Heart right ventricle (tissue), 16 donors: ENCODE results near the gene SP2. TPM values are rescaled to one million over a fixed set of nuclear protein-coding genes. Genes with fewer than 3 reads are reported as not detected.

ENCODE experiments used
- ATAC-seq, 8 donors: fragments of 200-7000 bp; cut with Tn5 transposase; one replicate each; pipeline ENCODE4 v1.9.1; 2020; ENCODE audit warnings: mild to moderate bottlenecking in 8 of 8, moderate library complexity in 8 of 8, moderate number of reproducible peaks in 1 of 8
- DNase-seq, 2 donors: peaks; one replicate each; pipeline ENCODE4 v3.0.0-alpha.2; 2020
- H3K27ac ChIP-seq, 10 donors: fragments of 200-600 bp; sonication (generic) in 2 of 10; one replicate each; pipeline versions ENCODE4 v1.5.0 to v1.8.0; 2020 to 2022; ENCODE audit warnings: mild to moderate bottlenecking in 3 of 10
- H3K27me3 ChIP-seq, 7 donors: fragments of 200-600 bp; one replicate each; pipeline ENCODE4 v1.8.0; 2021 to 2022; ENCODE audit warnings: mild to moderate bottlenecking in 2 of 7
- H3K36me3 ChIP-seq, 9 donors: fragments of 200-600 bp; sonication (generic) in 1 of 9; one replicate each; pipeline versions ENCODE4 v1.5.0 to v1.8.0; 2020 to 2022; ENCODE audit warnings: mild to moderate bottlenecking in 2 of 9
- H3K4me1 ChIP-seq, 9 donors: fragments of 200-600 bp; sonication (generic) in 1 of 9; one replicate each; pipeline versions ENCODE4 v1.5.0 to v1.8.0; 2020 to 2022; ENCODE audit warnings: mild to moderate bottlenecking in 4 of 9
- H3K4me3 ChIP-seq, 10 donors: fragments of 200-600 bp; sonication (generic) in 2 of 10; one replicate each; pipeline versions ENCODE4 v1.5.0 to v1.8.0; 2020 to 2022; ENCODE audit warnings: mild to moderate bottlenecking in 7 of 10, moderate library complexity in 2 of 10
- H3K9me3 ChIP-seq, 11 donors: fragments of 200-600 bp in 10 of 11; sonication (generic) in 2 of 11; one replicate each; pipeline versions ENCODE4 v1.5.0 to v1.8.0; 2013 to 2022; ENCODE audit warnings: mild to moderate bottlenecking in 2 of 11, control low read depth in 1 of 11, moderate library complexity in 1 of 11
- WGBS, 2 donors: extraction: QIAGEN DNeasy Blood & Tissue Kit; methylation state at CpG; one replicate each; pipeline ENCODE4 v1.1.7; 2013; ENCODE audit warnings: inconsistent platforms in 1 of 2; 5-methylcytosine and 5-hydroxymethylcytosine counted together
- intact Hi-C, 10 donors: fragments of 100-400 bp; cut with DNase I; formaldehyde crosslinking; loops; one replicate each; pipeline versions ENCODE4 v1.11.1 to v1.14.2; 2022
- polyA plus RNA-seq, 2 donors: library from polyadenylated mRNA; stranded (reverse); fragments of 200-250 nt; gene quantifications; one replicate each; pipeline ENCODE4 v1.2.3, GENCODE V29; 2013
- total RNA-seq, 10 donors: library from RNA; stranded (reverse); fragmentation: NEBNext Ultra II Directional in 3 of 10; extraction: Animal tissue kit (Norgen Biotek cat#: 25700) in 3 of 10; gene quantifications; one replicate each; pipeline versions ENCODE4 v1.2.1 to v1.2.4, GENCODE V29; 2021 to 2023
- TF ChIP-seq, protein P1 (sequence below), 9 donors: fragments of 200-600 bp; sonication (generic) in 2 of 9; IDR thresholded peaks; one replicate each; pipeline versions ENCODE4 v1.5.0 to v1.8.0; 2021 to 2022; ENCODE audit warnings: antibody characterized with exemption in 9 of 9, mild to moderate bottlenecking in 5 of 9, moderate library complexity in 1 of 9
- donor health status: Arrhythmogenic right ventricular cardiomyopathy.
- donor health status: ischemic (EF 13 %, LVEDD 7.1; RV severe dilation, severe dysfunction).
- donor health status: healthy with polysubstance abuse.
- donor health status: DM: no; HTN: yes; CAD: no.
- donor health status: DM: no; HTN: no; CAD: no.
- donor health status: ischemic (EF 25% LVEDD 6.9; RV normal size, moderate dysfunction).
- donor health status: ischemic (EF 25% LVEDD 5.7; RV mildly dilated, moderate dysfunction).
- donor health status: healthy.
- donor health status: DM: yes; HTN: yes; CAD: no.
- donor health status: Ischemic cardiomyopathy.
- donor health status: ischemic (EF 35%, LVEDD 5.7; RV mildly dilated, moderate dysfunction).
- donor health status: nonischemic (EF 11% LVEDD 7.7; RV severe dilation, severe dysfunction).
- donor health status: DM: yes; HTN: yes; CAD: no.
- donor health status: PGD.
- donor health status: ischemic (EF 29% LVEDD 5.4; RV normal size, mild dysfunction).
- donor health status: nonischemic (EF 23%, LVEDD 6.1; RV moderate dilation, normal function).

The SP2 gene
- total and polyA plus RNA-seq, 12 donors = 4.3 to 18.3 (median 15.8) TPM

- intact Hi-C loops = loop anchor here in 9 of 10 donors (1.0 to 2.0 kb wide), 4 partner anchors 32 to 40 kb away; no protein-coding TSS in a partner anchor
- Histone ChIP-seq H3K4me3 (no peak overlapping the region), H3K27ac (no peak overlapping the region), H3K4me1 (peaks cover 0 to 28% (median 2%) of the 10 kb centered on the region in 9 donors), H3K36me3 (peaks cover 0 to 100% (median 65%) of the 10 kb centered on the region in 9 donors), H3K9me3 (no peaks in the 10 kb centered on the region), H3K27me3 (no peaks in the 10 kb centered on the region)
- ATAC-seq (peak in 7 of 8 donors; percentile 58 to 77 (median 72)), DNase-seq (peak; percentile 42)
- WGBS, 2 donors = 15 to 27% methylated on average over 7 of the region's 7 CpGs
- TF ChIP-seq, protein P1, sequence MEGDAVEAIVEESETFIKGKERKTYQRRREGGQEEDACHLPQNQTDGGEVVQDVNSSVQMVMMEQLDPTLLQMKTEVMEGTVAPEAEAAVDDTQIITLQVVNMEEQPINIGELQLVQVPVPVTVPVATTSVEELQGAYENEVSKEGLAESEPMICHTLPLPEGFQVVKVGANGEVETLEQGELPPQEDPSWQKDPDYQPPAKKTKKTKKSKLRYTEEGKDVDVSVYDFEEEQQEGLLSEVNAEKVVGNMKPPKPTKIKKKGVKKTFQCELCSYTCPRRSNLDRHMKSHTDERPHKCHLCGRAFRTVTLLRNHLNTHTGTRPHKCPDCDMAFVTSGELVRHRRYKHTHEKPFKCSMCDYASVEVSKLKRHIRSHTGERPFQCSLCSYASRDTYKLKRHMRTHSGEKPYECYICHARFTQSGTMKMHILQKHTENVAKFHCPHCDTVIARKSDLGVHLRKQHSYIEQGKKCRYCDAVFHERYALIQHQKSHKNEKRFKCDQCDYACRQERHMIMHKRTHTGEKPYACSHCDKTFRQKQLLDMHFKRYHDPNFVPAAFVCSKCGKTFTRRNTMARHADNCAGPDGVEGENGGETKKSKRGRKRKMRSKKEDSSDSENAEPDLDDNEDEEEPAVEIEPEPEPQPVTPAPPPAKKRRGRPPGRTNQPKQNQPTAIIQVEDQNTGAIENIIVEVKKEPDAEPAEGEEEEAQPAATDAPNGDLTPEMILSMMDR (IDR thresholded peaks at IDR 0.05) = peak; percentile 54 to 79 (median 75)
Measured at GRCh38 chr17:47978324-47978723, 82.3 kb downstream of the SP2 start.

Other genes starting within 250 kb of the SP2 start
- gene KPNB1, start 246.3 kb upstream of the SP2 start, total RNA-seq = 100 to 1,000 TPM; 167 to 236 (median 190) TPM
- gene KPNB1, start 246.3 kb upstream of the SP2 start, polyA plus RNA-seq = 10 to 100 TPM; 30.6 to 66.4 TPM
- 10 to 100 TPM in 9 of 10 donors, 1 to 10 TPM in 1; 8.4 to 19.9 (median 12.6) TPM for gene TBKBP1, start 202.1 kb upstream of the SP2 start, total RNA-seq
- 10 to 100 TPM in 1 of 2 donors, 1 to 10 TPM in 1; 9.9 to 27.9 TPM for gene TBKBP1, start 202.1 kb upstream of the SP2 start, polyA plus RNA-seq
- gene TBX21, start 163.0 kb upstream of the SP2 start, total RNA-seq = 1 to 10 TPM in 1 of 10 donors, under 1 TPM in 5, not detected in 4; 0.11 to 2.0 (median 0.29) TPM
- gene TBX21, start 163.0 kb upstream of the SP2 start, polyA plus RNA-seq = under 1 TPM; 0.07 to 0.15 TPM
- gene OSBPL7, start 74.4 kb upstream of the SP2 start, total RNA-seq = 1 to 10 TPM; 2.8 to 8.7 (median 5.1) TPM
- 1 to 10 TPM; 3.1 to 9.6 TPM for gene OSBPL7, start 74.4 kb upstream of the SP2 start, polyA plus RNA-seq
- gene MRPL10, start 64.7 kb upstream of the SP2 start, total RNA-seq = 10 to 100 TPM; 44.8 to 72.3 (median 62.9) TPM
- 10 to 100 TPM; 44.2 to 63.6 TPM for gene MRPL10, start 64.7 kb upstream of the SP2 start, polyA plus RNA-seq
- gene LRRC46, start 64.6 kb upstream of the SP2 start, total RNA-seq = under 1 TPM in 7 of 10 donors, not detected in 3; 0.14 to 0.53 (median 0.34) TPM
- gene LRRC46, start 64.6 kb upstream of the SP2 start, polyA plus RNA-seq = under 1 TPM; 0.19 to 0.95 TPM
- 10 to 100 TPM; 25.6 to 38.2 (median 34.5) TPM for gene SCRN2, start 55.0 kb upstream of the SP2 start, total RNA-seq
- 10 to 100 TPM; 20.6 to 82.5 TPM for gene SCRN2, start 55.0 kb upstream of the SP2 start, polyA plus RNA-seq
- gene SP6, start 45.1 kb upstream of the SP2 start, total RNA-seq = under 1 TPM; 0.05 to 0.51 (median 0.20) TPM
- 1 to 10 TPM in 1 of 2 donors, under 1 TPM in 1; 0.22 to 1.9 TPM for gene SP6, start 45.1 kb upstream of the SP2 start, polyA plus RNA-seq
- 10 to 100 TPM; 22.8 to 37.0 (median 31.5) TPM for gene PNPO, start 45.3 kb downstream of the SP2 start, total RNA-seq
- gene PNPO, start 45.3 kb downstream of the SP2 start, polyA plus RNA-seq = 10 to 100 TPM in 1 of 2 donors, 1 to 10 TPM in 1; 9.5 to 10.9 TPM
- not detected for gene PRR15L, start 61.6 kb downstream of the SP2 start, total RNA-seq
- not detected for gene PRR15L, start 61.6 kb downstream of the SP2 start, polyA plus RNA-seq
- 10 to 100 TPM; 44.0 to 71.2 (median 62.3) TPM for gene CDK5RAP3, start 74.9 kb downstream of the SP2 start, total RNA-seq
- gene CDK5RAP3, start 74.9 kb downstream of the SP2 start, polyA plus RNA-seq = 100 to 1,000 TPM in 1 of 2 donors, 10 to 100 TPM in 1; 69.9 to 143 TPM
- gene COPZ2, start 141.6 kb downstream of the SP2 start, total RNA-seq = 10 to 100 TPM; 45.3 to 67.3 (median 60.7) TPM
- 10 to 100 TPM; 17.5 to 54.1 TPM for gene COPZ2, start 141.6 kb downstream of the SP2 start, polyA plus RNA-seq
- gene NFE2L1, start 152.1 kb downstream of the SP2 start, total RNA-seq = 1,000 to 10,000 TPM in 1 of 10 donors, 100 to 1,000 TPM in 9; 443 to 1,033 (median 704) TPM
- 100 to 1,000 TPM; 108 to 251 TPM for gene NFE2L1, start 152.1 kb downstream of the SP2 start, polyA plus RNA-seq
- 10 to 100 TPM; 30.3 to 40.8 (median 35.9) TPM for gene CBX1, start 205.2 kb downstream of the SP2 start, total RNA-seq
- gene CBX1, start 205.2 kb downstream of the SP2 start, polyA plus RNA-seq = 10 to 100 TPM; 19.8 to 38.8 TPM
- gene SNX11, start 211.5 kb downstream of the SP2 start, total RNA-seq = 10 to 100 TPM in 9 of 10 donors, 1 to 10 TPM in 1; 7.2 to 17.0 (median 12.3) TPM
- gene SNX11, start 211.5 kb downstream of the SP2 start, polyA plus RNA-seq = 10 to 100 TPM in 1 of 2 donors, 1 to 10 TPM in 1; 7.1 to 17.1 TPM